ENCODE measurements around the gene RNF44. TPM values are rescaled to one million over a fixed set of nuclear protein-coding genes. Genes with fewer than 3 reads are reported as not detected.

The RNF44 gene
- total RNA-seq, 2 experiments from 2014 or later: 61.2 to 164 TPM

GRCh38 chr5:176536132-176536901 is 885 bp downstream of the RNF44 start:
- Histone ChIP-seq H3K4me3 (ENCODE audit: low read depth, low read length, poor library complexity, severe bottlenecking) (peak overlapping the region; percentile 79), H4K20me1 (ENCODE audit: insufficient read depth, low read length) (0 out of 2 replicates have a peak, but pooled peaks cover 7% of the 10 kb centered on the region), H2AFZ (ENCODE audit: low read length) (no peak overlapping the region), H3K79me2 (ENCODE audit: insufficient read depth, low read depth, low read length) (peaks cover 50% of the 10 kb centered on the region), H3K4me1 (ENCODE audit: insufficient read depth, low read length, poor library complexity, severe bottlenecking) (peaks cover 71% of the 10 kb centered on the region), H3K9me3 (ENCODE audit: low read length) (no peaks in the 10 kb centered on the region), H3K36me3 (ENCODE audit: insufficient read depth, low read length) (peaks cover 48% of the 10 kb centered on the region), H3K27ac (ENCODE audit: low read depth, low read length, poor library complexity, severe bottlenecking) (peak overlapping the region; percentile 99), H3K4me2 (ENCODE audit: low read length) (peak overlapping the region; percentile 95), H3K9me2 (ENCODE audit: insufficient read depth, low read length) (no peaks in the 10 kb centered on the region)
- ChIA-PET POLR2A (interaction anchor here (0.5 to 3.5 kb wide), 15 partner anchors 8 to 588 kb away, joined by 3 to 24 read pairs (median 4); partner anchors contain the start of gene FAF2), CTCF (ENCODE audit: unreplicated experiment) (interaction anchor here (1.0 kb wide), 1 partner anchor 89 kb away, joined by 4 read pairs; no protein-coding TSS in a partner anchor)
- peak; percentile 93 for DNase-seq (ENCODE audit: low spot score)
- intact Hi-C loops (cut with micrococcal nuclease; ENCODE audit: unreplicated experiment): loop anchor here (2.0 to 10.0 kb wide), 2 partner anchors 88 to 468 kb away; partner anchors contain the start of genes FAF2 and UIMC1
- BruUV-seq (replicated peaks): no TSS peak
- TF ChIP-seq CTCF (conservative IDR thresholded peaks at IDR 0.05; ENCODE audit: low read length) (no peak), EZH2phosphoT487 (IDR thresholded peaks at IDR 0.05; ENCODE audit: borderline replicate concordance, low read depth, low read length) (no peak)

GRCh38 chr5:176535664-176536131 is 1.5 kb downstream of the RNF44 start:
- Histone ChIP-seq H3K4me3 (ENCODE audit: low read depth, low read length, poor library complexity, severe bottlenecking) (peak overlapping the region; percentile 79), H3K9me3 (ENCODE audit: low read length) (no peaks in the 10 kb centered on the region), H3K9me2 (ENCODE audit: insufficient read depth, low read length) (no peaks in the 10 kb centered on the region), H3K36me3 (ENCODE audit: insufficient read depth, low read length) (peaks cover 53% of the 10 kb centered on the region), H3K4me2 (ENCODE audit: low read length) (peak overlapping the region; percentile 95), H3K27ac (ENCODE audit: low read depth, low read length, poor library complexity, severe bottlenecking) (peak overlapping the region; percentile 99), H3K79me2 (ENCODE audit: insufficient read depth, low read depth, low read length) (peaks cover 50% of the 10 kb centered on the region), H4K20me1 (ENCODE audit: insufficient read depth, low read length) (0 out of 2 replicates have a peak, but pooled peaks cover 7% of the 10 kb centered on the region), H2AFZ (ENCODE audit: low read length) (no peak overlapping the region), H3K4me1 (ENCODE audit: insufficient read depth, low read length, poor library complexity, severe bottlenecking) (peaks cover 71% of the 10 kb centered on the region)
- TSS peak; percentile 93 for BruUV-seq (replicated peaks)
- CTCF ChIA-PET (ENCODE audit: unreplicated experiment): interaction anchor here (1.0 kb wide), 1 partner anchor 88 kb away, joined by 4 read pairs; no protein-coding TSS in a partner anchor
- TF ChIP-seq CTCF (conservative IDR thresholded peaks at IDR 0.05; ENCODE audit: low read length) (no peak), EZH2phosphoT487 (IDR thresholded peaks at IDR 0.05; ENCODE audit: borderline replicate concordance, low read depth, low read length) (no peak)
- intact Hi-C loops (cut with micrococcal nuclease; ENCODE audit: unreplicated experiment): loop anchor here (2.0 to 10.0 kb wide), 2 partner anchors 87 to 469 kb away; partner anchors contain the start of genes FAF2 and UIMC1
- DNase-seq (ENCODE audit: low spot score): peak; percentile 44
- POLR2A ChIA-PET: interaction anchor here (0.5 to 2.8 kb wide), 11 partner anchors 8 to 589 kb away, joined by 3 to 9 read pairs (median 4); partner anchors contain the start of genes FAF2, HIGD2A and NOP16
